ENCODE measurements around the gene PTPRN2.

DNA sequence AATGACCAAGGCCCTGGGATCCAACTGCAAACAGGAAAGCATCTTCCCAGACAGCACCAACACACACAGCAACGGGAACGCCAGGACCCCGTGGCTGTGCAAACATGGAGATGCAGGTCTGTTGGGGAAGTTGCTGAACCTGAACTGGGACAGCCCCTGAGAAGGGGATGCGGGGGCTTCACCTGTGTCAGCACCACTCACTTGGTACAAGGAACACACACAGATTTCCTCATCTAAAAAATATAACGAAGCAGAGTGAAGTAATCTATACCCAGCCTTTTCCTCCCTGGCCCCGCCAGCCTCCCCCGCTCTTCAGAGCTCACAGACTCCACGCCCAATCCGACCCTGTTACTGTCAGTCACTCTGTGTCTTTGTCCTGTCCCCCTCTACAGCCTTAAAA lies 93.0 kb downstream of the PTPRN2 start:
- TF ChIP-seq, protein P1, sequence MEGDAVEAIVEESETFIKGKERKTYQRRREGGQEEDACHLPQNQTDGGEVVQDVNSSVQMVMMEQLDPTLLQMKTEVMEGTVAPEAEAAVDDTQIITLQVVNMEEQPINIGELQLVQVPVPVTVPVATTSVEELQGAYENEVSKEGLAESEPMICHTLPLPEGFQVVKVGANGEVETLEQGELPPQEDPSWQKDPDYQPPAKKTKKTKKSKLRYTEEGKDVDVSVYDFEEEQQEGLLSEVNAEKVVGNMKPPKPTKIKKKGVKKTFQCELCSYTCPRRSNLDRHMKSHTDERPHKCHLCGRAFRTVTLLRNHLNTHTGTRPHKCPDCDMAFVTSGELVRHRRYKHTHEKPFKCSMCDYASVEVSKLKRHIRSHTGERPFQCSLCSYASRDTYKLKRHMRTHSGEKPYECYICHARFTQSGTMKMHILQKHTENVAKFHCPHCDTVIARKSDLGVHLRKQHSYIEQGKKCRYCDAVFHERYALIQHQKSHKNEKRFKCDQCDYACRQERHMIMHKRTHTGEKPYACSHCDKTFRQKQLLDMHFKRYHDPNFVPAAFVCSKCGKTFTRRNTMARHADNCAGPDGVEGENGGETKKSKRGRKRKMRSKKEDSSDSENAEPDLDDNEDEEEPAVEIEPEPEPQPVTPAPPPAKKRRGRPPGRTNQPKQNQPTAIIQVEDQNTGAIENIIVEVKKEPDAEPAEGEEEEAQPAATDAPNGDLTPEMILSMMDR (conservative IDR thresholded peaks at IDR 0.05 in 1 of 2, IDR thresholded peaks at IDR 0.05 in 1 of 2; ENCODE audit: extremely low read depth in 1 of 2, insufficient read depth in 1 of 2, low read depth in 1 of 2, low read length in 2 of 2), result no peak
- TF ChIP-seq EZH2 (IDR thresholded peaks at IDR 0.05; ENCODE audit: borderline replicate concordance, low read length), result no peak

Measured in mammary epithelial cell (primary cell).